Activated CD4-positive, alpha-beta T cell treated with anti-CD3 and anti-CD28 coated beads, Interleukin-2, amount 10 ng/mL, durations not matched to agents 7 days and 5 days (primary cell): ENCODE measurements around the gene PTPRB. TPM values are rescaled to one million over a fixed set of nuclear protein-coding genes. Genes with fewer than 3 reads are reported as not detected.

Experiments used
- CTCF ChIA-PET: fragments of 350-600 bp; sonication (Branson Sonifier 250); formaldehyde crosslinking; loops from one replicate; lab custom pipeline; 2021; ENCODE audit warnings: antibody characterized with exemption; lab: Charles Lee
- POLR2A ChIA-PET: fragments of 350-600 bp; sonication (Branson Sonifier 250); formaldehyde crosslinking; loops from one replicate; lab custom pipeline; 2021; ENCODE audit warnings: antibody characterized with exemption; lab: Charles Lee
- DNase-seq: peaks from one replicate; pipeline ENCODE4 v3.0.0-alpha.2; 2020
- H3K27ac Mint-ChIP-seq: one replicate; pipeline ENCODE4 v1.8.0; 2021; ENCODE audit warnings: mild to moderate bottlenecking, moderate library complexity, mixed read lengths
- H3K27me3 Mint-ChIP-seq: one replicate; pipeline ENCODE4 v1.8.0; 2021; ENCODE audit warnings: mixed read lengths
- H3K36me3 Mint-ChIP-seq: one replicate; pipeline ENCODE4 v1.8.0; 2021; ENCODE audit warnings: low read depth, mixed read lengths
- H3K4me1 Mint-ChIP-seq: one replicate; pipeline ENCODE4 v1.8.0; 2021; ENCODE audit warnings: mixed read lengths
- H3K4me3 Mint-ChIP-seq: one replicate; pipeline ENCODE4 v1.8.0; 2021; ENCODE audit warnings: mild to moderate bottlenecking, moderate library complexity, mixed read lengths
- H3K9me3 Mint-ChIP-seq: one replicate; pipeline ENCODE4 v1.8.0; 2021; ENCODE audit warnings: mixed read lengths
- total RNA-seq, 2 experiments: library from RNA; stranded (reverse); gene quantifications; one replicate each; pipeline ENCODE4 v1.2.3, GENCODE V29; 2021

Gene PTPRB
- total RNA-seq, 2 experiments from 2014 or later: not detected

DNA sequence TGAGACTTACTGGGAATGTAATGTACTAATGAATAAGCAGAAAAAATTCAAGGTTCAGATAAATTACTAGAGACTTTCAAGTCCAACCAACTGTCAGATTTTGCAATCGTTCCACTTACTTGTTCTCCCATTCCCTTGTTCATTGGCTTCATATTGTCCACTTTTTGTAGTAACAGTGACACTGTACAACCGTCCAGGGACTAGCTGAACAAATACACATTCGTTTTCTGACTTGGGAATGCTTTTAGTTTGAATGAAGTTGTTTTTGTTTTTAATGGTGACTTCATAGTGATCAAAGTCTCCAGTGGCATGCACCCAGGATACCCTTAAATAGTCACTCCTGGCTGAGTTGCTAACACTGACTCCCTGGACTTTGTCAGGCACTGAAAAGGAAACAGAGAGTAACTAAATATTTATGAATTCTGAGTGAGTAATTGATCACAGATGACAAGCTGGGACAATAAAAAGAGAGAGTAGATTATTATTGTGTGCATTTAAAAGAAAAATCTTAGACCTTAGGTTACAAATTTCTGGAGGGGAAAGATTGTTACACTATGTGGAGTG lies 65.4 kb downstream of the PTPRB start:
- H3K27me3 Mint-ChIP-seq: no peaks in the 10 kb centered on the region

DNA sequence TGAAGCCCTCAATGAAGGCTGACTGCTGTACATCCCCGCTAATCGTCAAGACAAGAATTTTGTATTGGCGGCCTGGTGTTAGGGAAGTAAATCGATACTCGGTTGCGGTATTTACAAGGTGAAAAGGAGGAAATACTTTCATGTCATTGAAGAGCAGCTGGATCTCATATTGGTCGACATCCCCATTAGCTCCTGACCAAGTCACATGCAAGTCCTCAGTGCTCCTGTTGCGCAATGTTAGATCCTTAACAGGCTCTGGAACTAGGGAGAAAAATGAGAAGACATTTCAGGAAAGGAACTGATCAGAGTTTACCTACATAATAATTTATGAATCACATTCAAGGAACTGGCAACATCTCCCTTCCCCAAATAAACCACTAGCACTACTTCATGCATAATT lies 66.2 kb downstream of the PTPRB start:
- Mint-ChIP-seq H3K9me3 (no peaks in the 10 kb centered on the region), H3K27me3 (no peaks in the 10 kb centered on the region), H3K27ac (no peak overlapping the region), H3K4me3 (no peak overlapping the region), H3K4me1 (no peaks in the 10 kb centered on the region), H3K36me3 (no peaks in the 10 kb centered on the region)
- ChIA-PET POLR2A (no interaction called here), CTCF (no interaction called here)
- DNase-seq: no peak

More for the DNA sequence above, 65.4 kb downstream of the PTPRB start:
- no peaks in the 10 kb centered on the region for H3K9me3 Mint-ChIP-seq
- H3K4me1 Mint-ChIP-seq: no peaks in the 10 kb centered on the region
- ChIA-PET POLR2A (no interaction called here), CTCF (no interaction called here)
- no peak overlapping the region for H3K4me3 Mint-ChIP-seq
- no peak overlapping the region for H3K27ac Mint-ChIP-seq
- DNase-seq: no peak
- H3K36me3 Mint-ChIP-seq: no peaks in the 10 kb centered on the region

DNA sequence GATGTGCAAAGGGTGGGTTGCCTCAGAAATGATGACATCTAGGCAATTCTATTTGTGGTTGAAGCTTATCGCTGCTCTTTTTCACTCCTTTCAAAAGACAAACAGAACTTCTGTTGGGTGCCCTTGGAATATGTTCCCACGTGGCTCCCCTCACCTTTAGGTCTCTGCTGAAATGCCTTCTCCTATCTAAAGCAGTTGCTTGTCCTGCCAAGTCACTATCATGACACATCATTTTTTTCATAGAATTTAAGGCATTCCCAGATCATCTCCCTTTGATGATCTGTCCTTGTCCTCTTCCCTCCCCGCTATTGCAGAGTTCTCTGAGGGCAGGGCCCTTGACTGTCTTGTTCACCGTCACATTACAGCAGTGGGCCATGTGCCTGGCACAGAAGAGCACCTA lies 75.7 kb downstream of the PTPRB start:
- ChIA-PET POLR2A (no interaction called here), CTCF (no interaction called here)
- Mint-ChIP-seq H3K9me3 (no peaks in the 10 kb centered on the region), H3K4me1 (no peaks in the 10 kb centered on the region), H3K27ac (no peak overlapping the region), H3K4me3 (no peak overlapping the region), H3K27me3 (peaks cover 1% of the 10 kb centered on the region), H3K36me3 (no peaks in the 10 kb centered on the region)
- DNase-seq: no peak

DNA sequence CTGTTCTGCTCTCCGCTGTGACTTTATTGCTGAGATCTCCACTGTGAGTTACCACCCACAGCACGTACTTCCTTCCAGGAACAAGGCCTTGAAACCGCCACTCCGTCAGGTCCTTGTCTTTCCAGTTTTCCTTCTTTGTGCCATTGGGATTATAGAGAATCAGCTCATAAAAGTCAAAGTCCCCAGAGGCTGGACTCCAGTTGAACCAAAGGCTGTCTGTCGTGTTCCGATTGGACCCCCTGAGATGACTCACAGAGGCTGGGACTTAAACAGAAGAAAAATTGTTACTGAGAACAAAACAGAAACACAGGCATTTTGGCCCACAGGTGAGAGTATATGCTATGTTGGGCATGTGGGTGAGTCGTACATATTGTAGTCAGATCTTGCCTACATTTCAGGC lies 76.6 kb downstream of the PTPRB start:
- DNase-seq: no peak
- ChIA-PET POLR2A (no interaction called here), CTCF (no interaction called here)
- H3K27me3 Mint-ChIP-seq: peaks cover under 1% of the 10 kb centered on the region
- H3K4me1 Mint-ChIP-seq: no peaks in the 10 kb centered on the region
- H3K36me3 Mint-ChIP-seq: no peaks in the 10 kb centered on the region
- H3K9me3 Mint-ChIP-seq: no peaks in the 10 kb centered on the region
- H3K27ac Mint-ChIP-seq: no peak overlapping the region
- no peak overlapping the region for H3K4me3 Mint-ChIP-seq

DNA sequence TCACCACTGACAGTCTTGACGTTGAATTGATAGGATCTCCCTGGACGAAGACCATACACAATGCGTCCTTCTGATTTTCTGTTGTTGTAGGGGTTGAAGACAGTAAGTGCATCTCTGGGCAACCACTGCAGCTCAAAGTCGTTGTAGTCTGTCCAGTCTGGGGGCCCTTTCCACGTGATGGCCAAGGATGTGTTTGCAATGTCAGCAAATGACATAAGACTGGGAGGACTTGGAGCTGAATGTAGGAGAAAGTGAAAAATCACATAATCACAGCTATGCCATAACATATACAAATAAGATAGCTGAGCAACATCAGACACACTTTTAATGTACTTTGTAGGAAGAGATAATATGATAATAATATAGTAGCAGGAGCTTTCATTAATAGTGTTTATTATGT lies 77.8 kb downstream of the PTPRB start:
- DNase-seq: no peak
- ChIA-PET POLR2A (no interaction called here), CTCF (no interaction called here)
- H3K4me1 Mint-ChIP-seq: no peaks in the 10 kb centered on the region
- H3K36me3 Mint-ChIP-seq: no peaks in the 10 kb centered on the region
- H3K9me3 Mint-ChIP-seq: no peaks in the 10 kb centered on the region
- no peak overlapping the region for H3K27ac Mint-ChIP-seq
- peaks cover 2% of the 10 kb centered on the region for H3K27me3 Mint-ChIP-seq
- H3K4me3 Mint-ChIP-seq: no peak overlapping the region

DNA sequence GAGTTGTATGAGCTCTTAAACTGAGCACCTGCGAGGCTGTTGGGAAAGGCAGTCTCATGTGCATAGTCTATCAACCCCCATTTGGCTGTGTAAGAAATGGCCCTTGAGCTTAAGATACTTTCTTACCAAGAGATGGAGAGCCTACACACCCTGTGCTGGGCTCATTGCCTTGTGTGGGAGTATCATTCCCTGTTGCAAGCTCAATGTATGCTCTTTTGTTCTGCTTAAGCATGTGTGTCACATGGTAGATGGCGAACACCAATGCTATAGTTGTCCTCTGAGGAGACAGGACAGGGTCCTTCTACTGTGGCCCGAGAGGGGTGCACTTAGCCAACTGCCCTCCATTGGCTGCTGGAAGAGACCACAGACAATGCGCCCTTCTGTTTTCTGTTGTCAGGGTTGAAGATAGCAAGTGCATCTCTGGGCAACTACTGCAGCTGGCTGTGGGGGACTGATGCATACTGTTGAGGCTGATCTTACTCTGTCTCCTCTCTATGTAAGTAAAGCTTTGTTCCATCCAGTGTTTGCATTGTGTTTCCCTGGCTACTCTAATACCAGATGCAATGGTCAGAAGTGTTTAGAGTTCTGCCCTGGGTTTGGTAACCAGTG lies 79.5 kb downstream of the PTPRB start:
- CTCF ChIA-PET: no interaction called here
- H3K4me1 Mint-ChIP-seq: no peaks in the 10 kb centered on the region
- no peaks in the 10 kb centered on the region for H3K36me3 Mint-ChIP-seq
- H3K4me3 Mint-ChIP-seq: no peak overlapping the region
- peaks cover 5% of the 10 kb centered on the region for H3K27me3 Mint-ChIP-seq
- no peaks in the 10 kb centered on the region for H3K9me3 Mint-ChIP-seq
- POLR2A ChIA-PET: no interaction called here
- no peak overlapping the region for H3K27ac Mint-ChIP-seq
- no peak for DNase-seq

DNA sequence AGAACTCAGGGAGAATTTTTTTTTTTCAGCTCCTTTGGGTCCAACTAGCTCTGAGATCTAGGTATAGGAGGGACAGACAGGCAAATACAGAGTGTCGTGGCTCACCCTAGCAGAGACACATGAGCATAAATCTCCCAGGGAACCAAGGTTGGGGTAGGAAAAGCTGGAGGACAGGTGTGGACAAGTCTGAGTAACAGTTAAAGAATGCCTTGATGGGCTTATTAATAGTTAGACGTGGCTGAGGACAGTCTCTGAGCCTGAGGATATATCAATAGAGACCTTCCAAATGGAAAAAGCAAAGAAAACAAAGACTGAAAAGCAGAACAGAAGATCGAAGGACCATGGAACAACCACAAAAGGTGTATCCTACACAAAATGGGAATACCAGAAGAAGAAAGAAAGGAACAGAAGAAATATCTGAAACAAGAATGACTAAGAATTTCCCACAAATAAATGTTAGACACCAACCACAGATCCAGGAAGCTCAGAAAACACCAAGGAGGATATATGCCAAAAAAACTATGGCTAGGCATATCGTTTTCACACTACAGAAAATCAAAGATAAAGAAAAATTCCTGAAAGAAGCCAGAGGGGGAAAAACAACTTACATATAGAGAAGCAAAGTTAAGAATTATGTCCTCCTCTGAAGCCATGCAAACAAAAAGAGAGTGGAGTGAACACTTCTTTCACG lies 80.9 kb downstream of the PTPRB start:
- Mint-ChIP-seq H3K9me3 (no peaks in the 10 kb centered on the region), H3K4me3 (no peak overlapping the region), H3K27me3 (peaks cover 5% of the 10 kb centered on the region), H3K4me1 (no peaks in the 10 kb centered on the region), H3K36me3 (no peaks in the 10 kb centered on the region), H3K27ac (no peak overlapping the region)
- ChIA-PET CTCF (interaction anchor here (1.1 kb wide), 1 partner anchor 15 kb away, joined by 3 read pairs; no protein-coding TSS in a partner anchor), POLR2A (no interaction called here)
- DNase-seq: no peak

DNA sequence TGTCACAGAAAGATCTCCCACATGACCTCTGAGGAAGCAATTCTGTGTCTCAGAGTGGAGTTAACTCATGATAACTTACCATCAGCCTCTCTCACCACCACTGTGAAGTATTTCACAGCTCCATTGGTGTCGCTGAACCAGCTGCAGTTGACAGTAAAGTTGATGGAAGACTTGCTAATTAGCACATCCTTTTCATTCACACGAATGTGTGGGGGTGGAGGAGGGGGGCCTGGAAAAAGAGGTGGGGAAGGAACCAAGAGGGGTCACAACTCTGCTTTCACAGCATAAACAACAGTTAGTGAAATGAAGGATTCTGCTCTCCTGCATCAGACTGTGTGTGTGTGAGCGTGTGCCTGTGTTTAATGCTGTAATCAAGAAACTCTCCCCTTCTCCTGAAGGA lies 82.1 kb downstream of the PTPRB start:
- ChIA-PET CTCF (no interaction called here), POLR2A (no interaction called here)
- H3K4me3 Mint-ChIP-seq: no peak overlapping the region
- peaks cover 5% of the 10 kb centered on the region for H3K27me3 Mint-ChIP-seq
- H3K9me3 Mint-ChIP-seq: no peaks in the 10 kb centered on the region
- no peaks in the 10 kb centered on the region for H3K36me3 Mint-ChIP-seq
- no peaks in the 10 kb centered on the region for H3K4me1 Mint-ChIP-seq
- no peak overlapping the region for H3K27ac Mint-ChIP-seq
- no peak for DNase-seq

DNA sequence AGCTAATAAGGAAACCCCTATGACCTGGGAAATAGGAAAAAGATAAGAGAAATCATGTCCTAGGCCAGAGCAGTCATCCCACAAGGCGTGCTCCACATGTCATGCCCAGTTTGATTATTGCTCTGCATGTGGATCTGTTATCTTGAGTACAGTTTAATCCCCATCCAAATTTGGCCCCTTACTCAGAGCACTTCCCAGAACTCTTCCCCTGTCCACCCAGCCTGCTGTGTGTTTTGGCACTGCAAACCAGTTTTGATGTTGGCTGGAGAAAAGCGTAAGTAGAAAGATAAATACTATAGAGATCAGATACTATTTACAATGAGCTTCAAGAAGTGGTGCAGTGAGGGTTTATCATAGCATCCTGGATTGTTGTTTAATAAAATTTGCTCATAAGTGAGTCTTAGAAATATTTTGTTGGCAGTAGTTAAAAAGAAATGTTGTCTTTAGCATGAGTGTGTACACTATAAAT lies 83.8 kb downstream of the PTPRB start:
- Mint-ChIP-seq H3K9me3 (no peaks in the 10 kb centered on the region), H3K4me1 (no peaks in the 10 kb centered on the region), H3K27me3 (peaks cover 5% of the 10 kb centered on the region), H3K27ac (no peak overlapping the region), H3K36me3 (no peaks in the 10 kb centered on the region), H3K4me3 (no peak overlapping the region)
- DNase-seq: no peak
- POLR2A ChIA-PET: no interaction called here
- CTCF ChIA-PET: no interaction called here

DNA sequence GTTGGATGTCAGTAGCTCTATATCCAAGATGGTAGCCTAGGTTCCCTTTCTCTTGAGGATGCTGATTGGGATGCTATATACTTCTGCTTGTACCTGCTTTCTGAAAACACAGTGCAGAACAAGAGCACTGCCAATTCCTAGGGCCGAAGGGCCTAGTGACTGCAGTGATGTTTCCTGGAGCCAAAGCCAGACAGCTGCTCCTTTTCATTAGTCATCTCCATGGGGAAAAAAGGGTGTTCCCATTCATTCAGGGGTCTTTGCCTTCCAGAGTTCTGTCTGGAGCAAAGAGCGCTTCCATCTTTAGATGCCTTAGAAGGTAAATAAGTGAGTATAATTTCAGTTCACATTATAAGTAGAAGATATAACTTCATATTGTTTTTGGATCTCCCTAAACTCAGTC lies 85.5 kb downstream of the PTPRB start:
- DNase-seq: no peak
- ChIA-PET POLR2A (no interaction called here), CTCF (no interaction called here)
- peaks cover 5% of the 10 kb centered on the region for H3K27me3 Mint-ChIP-seq
- no peaks in the 10 kb centered on the region for H3K9me3 Mint-ChIP-seq
- no peak overlapping the region for H3K27ac Mint-ChIP-seq
- no peaks in the 10 kb centered on the region for H3K36me3 Mint-ChIP-seq
- no peak overlapping the region for H3K4me3 Mint-ChIP-seq
- no peaks in the 10 kb centered on the region for H3K4me1 Mint-ChIP-seq

DNA sequence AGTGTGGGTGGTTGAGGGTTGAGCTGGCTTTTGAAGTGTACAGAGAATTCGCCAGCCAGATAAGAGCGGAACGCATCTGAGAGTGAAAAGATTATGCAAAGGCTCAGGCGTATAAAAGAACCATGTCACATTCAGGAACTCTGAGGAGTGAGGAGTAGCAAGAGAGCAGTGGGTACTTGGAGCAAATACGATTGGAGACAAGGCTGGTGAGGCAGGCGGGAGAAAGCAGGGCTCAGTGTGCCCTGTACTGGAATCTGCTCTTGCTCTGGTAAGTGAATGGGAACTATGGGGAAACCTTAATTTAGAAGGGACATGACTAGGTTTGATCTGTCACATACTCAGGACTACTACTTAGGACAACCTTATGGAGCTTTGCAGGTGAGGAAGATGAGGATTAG lies 87.0 kb downstream of the PTPRB start:
- H3K27me3 Mint-ChIP-seq: peaks cover 5% of the 10 kb centered on the region
- CTCF ChIA-PET: no interaction called here
- H3K27ac Mint-ChIP-seq: no peak overlapping the region
- H3K4me3 Mint-ChIP-seq: no peak overlapping the region
- H3K36me3 Mint-ChIP-seq: no peaks in the 10 kb centered on the region
- no peaks in the 10 kb centered on the region for H3K4me1 Mint-ChIP-seq
- no peak for DNase-seq
- POLR2A ChIA-PET: no interaction called here
- H3K9me3 Mint-ChIP-seq: no peaks in the 10 kb centered on the region

DNA sequence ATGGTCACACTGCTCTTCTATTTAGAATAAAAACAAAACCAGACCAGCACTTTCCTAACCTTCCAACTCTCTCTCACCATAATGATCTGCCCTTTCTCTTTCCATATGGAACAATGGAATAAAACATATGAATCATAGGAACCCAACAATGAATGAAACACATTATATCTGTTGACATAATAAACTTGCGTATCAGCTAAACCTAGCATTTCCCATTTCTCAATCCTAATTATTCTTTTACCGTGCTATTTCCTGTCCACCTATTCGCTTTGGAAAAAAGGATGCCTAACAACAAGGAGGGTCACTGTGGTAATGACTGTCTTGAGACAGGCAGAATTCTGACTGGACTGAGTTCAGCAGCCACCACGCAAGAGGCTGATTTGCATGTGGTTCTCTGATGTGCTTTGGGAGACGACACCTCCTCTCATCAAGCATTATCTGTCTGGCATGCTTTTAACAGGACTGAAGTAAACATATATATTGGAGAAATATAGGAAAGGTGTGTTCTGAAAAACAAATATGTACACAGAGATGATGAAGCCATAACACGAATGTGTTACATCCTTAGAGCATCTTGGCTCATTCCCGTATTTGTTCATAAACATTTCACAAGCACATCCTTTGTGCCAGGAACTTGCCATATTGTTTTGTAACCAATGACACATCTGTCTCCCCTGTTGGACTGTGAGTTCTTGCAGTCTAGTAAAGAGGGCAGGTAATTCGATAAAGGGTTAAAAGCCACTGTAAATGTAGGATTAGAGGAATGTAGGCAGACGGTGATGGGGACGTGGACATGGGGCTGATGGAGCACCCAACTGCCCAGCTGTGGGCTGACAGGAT lies 87.7 kb downstream of the PTPRB start:
- Mint-ChIP-seq H3K27me3 (peaks cover 4% of the 10 kb centered on the region), H3K36me3 (no peaks in the 10 kb centered on the region), H3K9me3 (no peaks in the 10 kb centered on the region), H3K4me1 (no peaks in the 10 kb centered on the region), H3K27ac (no peak overlapping the region), H3K4me3 (no peak overlapping the region)
- no peak for DNase-seq
- CTCF ChIA-PET: no interaction called here
- POLR2A ChIA-PET: no interaction called here

DNA sequence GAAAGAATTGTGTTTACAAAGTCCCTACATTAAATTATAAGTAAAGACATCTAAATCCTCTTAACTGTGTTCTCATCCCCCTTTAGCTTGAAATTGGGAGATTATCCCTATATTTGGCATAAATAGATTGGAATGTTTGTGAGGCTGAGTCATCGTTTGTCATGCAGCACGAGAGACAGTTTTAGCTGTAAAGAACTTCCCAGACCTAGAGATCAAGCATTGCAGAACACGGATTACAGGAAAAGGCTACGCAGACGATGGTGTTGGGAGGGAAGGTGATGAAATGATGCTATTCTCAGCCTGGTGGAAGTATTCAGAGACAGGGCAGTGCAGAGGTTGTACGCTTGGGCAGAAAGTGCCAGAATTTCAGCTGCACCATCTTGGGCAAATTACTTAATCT lies 93.8 kb downstream of the PTPRB start:
- H3K27ac Mint-ChIP-seq: no peak overlapping the region
- no peaks in the 10 kb centered on the region for H3K36me3 Mint-ChIP-seq
- H3K9me3 Mint-ChIP-seq: no peaks in the 10 kb centered on the region
- H3K4me1 Mint-ChIP-seq: no peaks in the 10 kb centered on the region
- DNase-seq: no peak
- H3K4me3 Mint-ChIP-seq: no peak overlapping the region
- CTCF ChIA-PET: no interaction called here
- peaks cover 2% of the 10 kb centered on the region for H3K27me3 Mint-ChIP-seq
- POLR2A ChIA-PET: no interaction called here
